Left lung (tissue), 10 donors: Measurements from ENCODE around the gene HLF. TPM values are rescaled to one million over a fixed set of nuclear protein-coding genes. Genes with fewer than 3 reads are reported as not detected.
A peak's percentile ranks its signal among the peaks of the same experiment; 100 is the strongest.

ENCODE experiments used
- ATAC-seq: fragments of 200-7000 bp; cut with Tn5 transposase; one replicate; pipeline ENCODE4 v1.9.1; 2020; ENCODE audit warnings: moderate library complexity
- DNase-seq, 4 donors: peaks; one replicate each; pipeline ENCODE4 v3.0.0-alpha.2; 2013 to 2020
- H3K27ac ChIP-seq, 2 donors: fragments of 200-600 bp; sonication (generic) in 1 of 2; one replicate each; pipeline versions ENCODE4 v1.5.0 to v1.8.0; 2020 to 2021
- H3K27me3 ChIP-seq, 2 donors: fragments of 200-600 bp; sonication (generic) in 1 of 2; one replicate each; pipeline versions ENCODE4 v1.5.0 to v1.8.0; 2020 to 2021
- H3K36me3 ChIP-seq, 2 donors: fragments of 200-600 bp; sonication (generic) in 1 of 2; one replicate each; pipeline versions ENCODE4 v1.5.0 to v1.8.0; 2020 to 2021
- H3K4me1 ChIP-seq, 2 donors: fragments of 200-600 bp; one replicate each; pipeline ENCODE4 v1.8.0; 2021
- H3K4me3 ChIP-seq, 2 donors: fragments of 200-600 bp; sonication (generic) in 1 of 2; one replicate each; pipeline versions ENCODE4 v1.5.0 to v1.8.0; 2020 to 2021; ENCODE audit warnings: mild to moderate bottlenecking in 1 of 2
- H3K9me3 ChIP-seq, 2 donors: fragments of 200-600 bp; sonication (generic) in 1 of 2; one replicate each; pipeline versions ENCODE4 v1.5.0 to v1.8.0; 2020 to 2021
- CTCF ChIP-seq, 2 donors: fragments of 200-600 bp; sonication (generic) in 1 of 2; IDR thresholded peaks; one replicate each; pipeline versions ENCODE4 v1.5.0 to v1.8.0; 2021; ENCODE audit warnings: antibody characterized with exemption in 2 of 2
- intact Hi-C, 2 donors: fragments of 100-400 bp; cut with DNase I; formaldehyde crosslinking; loops; one replicate each; pipeline versions ENCODE4 v1.11.2 to v1.14.2; 2022
- polyA plus RNA-seq, 6 donors: library from polyadenylated mRNA; unstranded; fragments of 120-200 nt; gene quantifications; one replicate each; pipeline ENCODE4 v1.2.1, GENCODE V29; 2013; ENCODE audit not compliant: insufficient read length in 6 of 6
- total RNA-seq, 2 donors: library from RNA; stranded (reverse); fragmentation: NEBNext Ultra II Directional; extraction: Animal tissue kit (Norgen Biotek cat#: 25700); gene quantifications; one replicate each; pipeline ENCODE4 v1.2.1, GENCODE V29; 2021
- donor health status: DM: no; HTN: yes; CAD: no.
- donor health status: DM: no; HTN: no; CAD: no.

HLF gene
- total and polyA plus RNA-seq, 8 donors = 3.0 to 9.9 (median 4.8) TPM

GRCh38 chr17:55229276-55229675 lies 35.5 kb upstream of the HLF start:
- ATAC-seq (no peak), DNase-seq (no peak)
- no peak overlapping the region for H3K27ac ChIP-seq
- H3K4me3 ChIP-seq = no peak overlapping the region
- no peaks in the 10 kb centered on the region for H3K27me3 ChIP-seq
- TF ChIP-seq CTCF (IDR thresholded peaks at IDR 0.05) = no peak
- no peaks in the 10 kb centered on the region for H3K4me1 ChIP-seq
- H3K36me3 ChIP-seq = no peaks in the 10 kb centered on the region
- intact Hi-C loops = no loop called here
- no peaks in the 10 kb centered on the region for H3K9me3 ChIP-seq

GRCh38 chr17:55230716-55231115 lies 34.0 kb upstream of the HLF start:
- Histone ChIP-seq H3K36me3 (no peaks in the 10 kb centered on the region), H3K27me3 (no peaks in the 10 kb centered on the region), H3K27ac (no peak overlapping the region), H3K9me3 (no peaks in the 10 kb centered on the region), H3K4me3 (no peak overlapping the region), H3K4me1 (no peaks in the 10 kb centered on the region)
- TF ChIP-seq CTCF (IDR thresholded peaks at IDR 0.05) = no peak
- intact Hi-C loops = no loop called here
- no peak for DNase-seq
- no peak for ATAC-seq

GRCh38 chr17:55233840-55234239 lies 30.9 kb upstream of the HLF start:
- Histone ChIP-seq H3K27ac (no peak overlapping the region), H3K9me3 (no peaks in the 10 kb centered on the region), H3K27me3 (peaks cover 0 to 22% of the 10 kb centered on the region in 2 donors), H3K4me1 (peaks cover 5 to 23% of the 10 kb centered on the region in 2 donors), H3K36me3 (no peaks in the 10 kb centered on the region), H3K4me3 (no peak overlapping the region)
- intact Hi-C loops = no loop called here
- DNase-seq (no peak), ATAC-seq (no peak)
- no peak for TF ChIP-seq CTCF (IDR thresholded peaks at IDR 0.05)

- H3K27ac ChIP-seq = no peak overlapping the region
- H3K4me3 ChIP-seq = no peak overlapping the region
- H3K36me3 ChIP-seq = no peaks in the 10 kb centered on the region
- no peaks in the 10 kb centered on the region for H3K9me3 ChIP-seq
- DNase-seq = peak in 1 of 4 donors; percentile 23
- peaks cover 5 to 29% of the 10 kb centered on the region in 2 donors for H3K4me1 ChIP-seq
- intact Hi-C loops = no loop called here
- TF ChIP-seq CTCF (IDR thresholded peaks at IDR 0.05) = no peak
- peaks cover 0 to 38% of the 10 kb centered on the region in 2 donors for H3K27me3 ChIP-seq
- ATAC-seq = no peak
Measured at GRCh38 chr17:55236316-55236715, 28.4 kb upstream of the HLF start.

- intact Hi-C loops = no loop called here
- DNase-seq (peak in 1 of 4 donors; percentile 31), ATAC-seq (peak; percentile 12)
Measured at GRCh38 chr17:55237268-55237667, 27.5 kb upstream of the HLF start.

More at GRCh38 chr17:55237268-55237667, 27.5 kb upstream of the HLF start:
- no peak for TF ChIP-seq CTCF (IDR thresholded peaks at IDR 0.05)
- Histone ChIP-seq H3K9me3 (no peaks in the 10 kb centered on the region), H3K27ac (peak overlapping the region in 1 of 2 donors; percentile 3), H3K4me3 (no peak overlapping the region), H3K27me3 (peaks cover 0 to 38% of the 10 kb centered on the region in 2 donors), H3K4me1 (peaks cover 5 to 29% of the 10 kb centered on the region in 2 donors), H3K36me3 (no peaks in the 10 kb centered on the region)
